Body of pancreas (tissue), 4 donors: ENCODE data around the gene HTR2C.

Experiments
- POLR2A ChIP-seq, 3 donors: fragments of 450-650 bp; IDR thresholded peaks; one replicate each; pipeline ENCODE4 v1.6.1; 2016; ENCODE audit warnings: antibody characterized with exemption in 3 of 3, mild to moderate bottlenecking in 2 of 3
- TF ChIP-seq, protein P1 (sequence below), 7 experiments: fragments of 450-650 bp in 4 of 7; fragments of 200-600 bp in 3 of 7; sonication (generic) in 3 of 7; IDR thresholded peaks; one replicate each; pipeline ENCODE4 v1.5.1; 2016 to 2019; ENCODE audit warnings: antibody characterized with exemption in 7 of 7

GRCh38 chrX:114924856-114925255 lies 341.0 kb downstream of the HTR2C start:
- no peak for TF ChIP-seq POLR2A (IDR thresholded peaks at IDR 0.05)
- TF ChIP-seq, protein P1, sequence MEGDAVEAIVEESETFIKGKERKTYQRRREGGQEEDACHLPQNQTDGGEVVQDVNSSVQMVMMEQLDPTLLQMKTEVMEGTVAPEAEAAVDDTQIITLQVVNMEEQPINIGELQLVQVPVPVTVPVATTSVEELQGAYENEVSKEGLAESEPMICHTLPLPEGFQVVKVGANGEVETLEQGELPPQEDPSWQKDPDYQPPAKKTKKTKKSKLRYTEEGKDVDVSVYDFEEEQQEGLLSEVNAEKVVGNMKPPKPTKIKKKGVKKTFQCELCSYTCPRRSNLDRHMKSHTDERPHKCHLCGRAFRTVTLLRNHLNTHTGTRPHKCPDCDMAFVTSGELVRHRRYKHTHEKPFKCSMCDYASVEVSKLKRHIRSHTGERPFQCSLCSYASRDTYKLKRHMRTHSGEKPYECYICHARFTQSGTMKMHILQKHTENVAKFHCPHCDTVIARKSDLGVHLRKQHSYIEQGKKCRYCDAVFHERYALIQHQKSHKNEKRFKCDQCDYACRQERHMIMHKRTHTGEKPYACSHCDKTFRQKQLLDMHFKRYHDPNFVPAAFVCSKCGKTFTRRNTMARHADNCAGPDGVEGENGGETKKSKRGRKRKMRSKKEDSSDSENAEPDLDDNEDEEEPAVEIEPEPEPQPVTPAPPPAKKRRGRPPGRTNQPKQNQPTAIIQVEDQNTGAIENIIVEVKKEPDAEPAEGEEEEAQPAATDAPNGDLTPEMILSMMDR (IDR thresholded peaks at IDR 0.05): no peak
